COLO668 (cell line): Measurements from ENCODE around the gene ABCC1.
A peak's percentile ranks its signal among the peaks of the same experiment; 100 is the strongest.
"Not testable (repeated sequence)": the region's sequence is repeated elsewhere in the genome, so short reads cannot be mapped to it uniquely, and the experiment has no call there.

Experiments used
- DNase-seq: peaks from one replicate; lab custom pipeline; 2025; ENCODE audit not compliant: unreplicated experiment; lab: John Stamatoyannopoulos, UW

Gene ABCC1

DNA sequence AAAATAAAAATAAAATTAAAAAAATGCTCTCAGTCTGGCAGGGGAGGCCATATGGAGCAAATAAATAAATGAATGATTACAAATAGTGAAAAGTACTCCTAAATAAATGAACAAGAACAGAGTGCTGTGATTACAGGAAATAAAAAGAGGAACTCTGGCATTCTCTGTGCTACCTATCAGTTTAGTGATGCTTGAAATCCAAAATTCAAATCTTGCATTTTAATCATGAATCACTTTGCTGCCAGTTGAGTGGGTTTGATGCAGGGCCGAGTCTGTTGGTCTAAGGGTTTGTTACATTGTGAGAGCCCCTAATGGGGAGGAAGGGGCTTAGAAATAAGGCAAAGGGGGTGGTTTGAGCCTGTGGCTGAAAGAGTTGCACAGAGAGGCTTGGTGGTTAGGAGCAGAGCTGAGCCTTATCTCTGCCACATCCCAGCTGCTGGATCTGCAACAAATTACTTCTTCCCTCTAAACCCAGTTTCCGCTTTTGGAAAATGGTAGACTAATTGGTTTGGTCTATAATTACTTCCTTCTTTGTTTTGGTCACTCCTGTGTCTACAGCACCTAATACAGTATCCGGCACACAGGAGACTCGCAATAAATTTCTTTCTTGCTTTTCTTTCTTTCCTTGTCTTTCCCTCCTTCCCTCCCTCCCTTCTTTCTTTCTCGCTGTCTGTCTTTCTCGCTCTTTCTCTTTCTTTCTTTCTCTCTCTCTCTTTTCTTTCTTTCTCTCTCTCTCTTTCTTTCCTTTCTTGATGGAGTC is 6.3 kb upstream of the ABCC1 start:
- no peak for DNase-seq

DNA sequence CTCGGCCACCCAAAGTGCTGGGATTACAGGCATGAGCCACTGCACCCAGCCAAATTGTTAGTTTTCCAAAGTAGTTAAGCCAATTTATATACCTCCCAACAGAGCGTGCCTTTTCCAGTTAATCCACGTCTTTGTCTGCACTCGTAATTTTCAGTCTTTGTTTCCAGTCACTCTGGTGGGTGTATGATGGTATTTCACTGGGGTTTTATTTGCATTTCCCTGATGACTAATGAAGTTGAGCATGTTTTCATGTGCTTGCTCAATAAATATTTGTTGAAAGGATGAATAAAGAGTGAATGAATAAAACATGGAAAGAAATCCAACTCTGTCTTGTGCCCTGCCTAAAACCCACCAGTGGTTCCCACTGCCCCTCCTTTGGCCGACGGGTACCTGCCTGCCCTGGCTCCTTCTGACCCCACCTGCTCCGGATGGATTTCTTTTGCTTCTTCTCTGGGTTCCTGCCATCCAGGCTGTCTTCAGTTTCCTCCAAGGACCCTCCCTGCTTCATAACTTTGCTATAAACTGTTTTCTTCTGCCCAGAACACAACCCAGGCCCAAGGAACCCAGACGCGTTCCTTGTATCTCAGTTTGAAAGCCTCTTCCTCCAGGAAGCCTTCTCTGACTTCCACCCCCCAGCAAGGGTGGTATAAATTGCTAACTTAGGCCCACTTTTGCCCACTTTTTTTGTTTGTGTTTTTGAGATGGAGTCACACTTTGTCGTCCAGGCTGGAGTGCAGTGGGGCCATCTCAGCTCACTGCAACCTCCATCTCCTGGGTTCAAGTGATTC is 3.0 kb upstream of the ABCC1 start:
- DNase-seq: no peak

DNA sequence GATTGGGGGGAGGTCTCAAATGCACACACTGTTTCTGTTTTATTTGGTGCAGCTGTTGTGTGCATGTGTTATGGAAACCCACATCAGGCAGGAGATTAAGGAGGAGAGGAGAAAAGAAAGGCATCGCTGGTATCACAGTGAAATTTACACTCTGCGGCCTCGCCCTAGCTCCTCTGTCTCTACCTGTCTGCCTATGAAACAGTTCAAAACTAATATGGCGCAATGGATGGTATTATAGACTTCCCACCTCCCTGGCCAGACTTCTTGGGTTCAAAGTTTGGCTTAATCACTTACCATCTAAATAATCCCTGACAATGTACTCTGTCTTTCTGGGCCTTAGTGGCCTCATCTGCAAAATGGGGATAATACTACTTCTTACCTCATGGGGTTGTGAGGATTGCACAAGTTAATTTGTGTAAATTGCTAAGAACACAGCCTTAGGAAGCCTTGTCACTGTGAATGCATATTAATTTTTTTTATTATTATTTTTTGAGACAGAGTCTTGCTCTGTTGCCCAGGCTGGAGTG is 1.4 kb upstream of the ABCC1 start:
- no peak for DNase-seq

DNA sequence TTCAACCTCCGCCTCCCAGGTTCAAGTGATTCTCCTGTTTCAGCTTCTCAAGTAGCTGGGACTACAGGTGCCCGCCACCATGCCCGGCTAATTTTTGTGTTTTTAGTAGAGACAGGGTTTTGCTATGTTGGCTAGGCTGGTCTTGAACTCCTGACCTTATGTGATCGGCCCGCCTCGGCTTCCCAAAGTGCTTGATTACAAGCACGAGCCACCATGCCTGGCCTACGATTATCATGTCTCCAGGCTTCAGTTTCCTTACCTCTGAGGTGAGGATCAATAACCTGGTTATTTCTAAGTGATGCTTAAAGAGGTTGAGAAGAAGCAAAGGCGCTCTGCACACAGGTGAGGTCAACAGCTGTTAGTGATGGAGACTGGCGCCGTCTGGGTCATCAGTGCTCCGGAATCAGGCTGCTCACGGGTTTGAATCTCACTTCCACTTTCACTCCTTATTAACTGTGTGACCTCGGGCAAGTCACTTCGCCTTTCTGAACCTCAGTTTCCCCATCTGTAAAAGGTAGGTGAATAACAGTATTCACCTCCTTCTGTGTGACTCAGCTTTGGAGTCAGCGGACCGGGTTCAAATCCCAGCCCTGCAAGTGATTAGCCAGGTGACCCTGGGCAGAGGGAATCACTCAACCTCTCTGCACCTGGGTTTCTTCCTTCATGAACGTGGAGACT is 745 bp upstream of the ABCC1 start:
- peak; percentile 38 for DNase-seq

DNA sequence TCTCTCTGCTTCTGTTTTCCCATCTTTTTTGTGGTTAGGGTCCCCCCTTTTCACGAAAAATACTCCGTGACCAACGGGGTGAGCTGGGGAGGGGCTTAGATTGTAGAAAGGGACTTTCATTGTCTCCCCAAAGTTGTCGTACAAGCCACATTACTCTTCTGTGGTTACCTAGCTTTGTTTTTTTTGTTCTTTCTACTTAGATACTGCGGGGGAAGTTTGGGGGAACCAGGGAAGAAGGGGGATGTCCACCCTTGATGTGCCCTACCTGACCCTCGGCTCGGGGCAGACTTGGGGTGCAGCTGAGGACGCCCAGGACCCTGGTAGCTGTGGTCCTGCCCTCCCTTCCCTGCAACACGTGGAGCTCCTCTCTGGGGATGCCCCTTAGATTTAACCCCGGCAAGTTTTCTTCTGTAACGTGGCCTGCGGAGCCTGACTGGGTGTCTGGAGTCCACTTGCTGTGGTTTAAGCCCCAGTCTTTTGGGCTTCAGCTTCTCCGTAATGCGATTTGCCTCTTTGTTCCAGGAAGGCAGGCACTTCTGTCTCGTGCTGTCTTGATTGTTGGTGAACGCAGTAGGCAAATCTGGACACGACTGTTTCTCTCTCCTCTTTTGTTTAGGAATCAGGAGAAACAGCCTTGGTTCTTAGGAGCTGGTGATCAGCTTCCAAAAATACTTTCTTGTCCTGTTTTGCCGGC is 892 bp downstream of the ABCC1 start:
- peak; percentile 13 for DNase-seq

DNA sequence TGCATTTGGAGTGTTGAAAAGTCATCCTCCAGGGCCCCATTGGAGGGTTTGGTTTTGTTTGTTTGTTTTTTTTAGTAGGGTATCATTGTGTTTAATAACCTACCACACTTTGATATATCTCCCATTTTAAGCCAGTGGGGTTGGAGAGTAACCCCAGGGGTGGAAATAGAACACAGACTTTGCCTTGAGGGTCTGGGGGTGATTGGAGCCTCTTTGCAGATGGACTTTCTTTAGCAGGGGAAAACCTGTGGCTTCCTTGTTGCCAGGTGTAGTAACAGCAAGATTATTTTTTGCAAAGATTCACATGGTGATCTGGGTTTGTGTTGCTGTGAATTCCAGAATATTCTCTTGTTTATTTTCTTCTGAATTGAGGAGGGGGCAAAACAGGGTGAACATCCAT is 1.5 kb downstream of the ABCC1 start:
- no peak for DNase-seq

DNA sequence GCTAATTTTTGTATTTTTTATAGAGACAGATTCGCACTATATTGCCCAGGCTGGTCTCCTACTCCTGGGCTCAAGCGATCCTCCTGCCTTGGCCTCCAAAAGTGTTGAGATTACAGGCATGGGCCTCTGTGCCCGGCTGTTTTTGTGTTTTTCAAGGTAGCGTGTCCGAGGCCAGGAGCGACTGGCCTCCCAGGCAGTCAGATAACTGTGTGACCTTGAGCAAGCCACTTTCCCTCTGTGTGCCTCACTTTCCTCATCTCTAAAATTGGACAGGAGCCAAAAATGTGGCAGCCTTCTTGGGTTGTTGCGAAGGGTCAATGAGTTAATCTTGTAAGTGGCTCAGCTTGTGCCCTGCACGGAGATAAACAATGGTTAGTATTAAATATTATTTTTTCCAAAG is 2.4 kb downstream of the ABCC1 start:
- DNase-seq: no peak

GRCh38 chr16:15952265-15952711 is 2.9 kb downstream of the ABCC1 start:
- no peak for DNase-seq

DNA sequence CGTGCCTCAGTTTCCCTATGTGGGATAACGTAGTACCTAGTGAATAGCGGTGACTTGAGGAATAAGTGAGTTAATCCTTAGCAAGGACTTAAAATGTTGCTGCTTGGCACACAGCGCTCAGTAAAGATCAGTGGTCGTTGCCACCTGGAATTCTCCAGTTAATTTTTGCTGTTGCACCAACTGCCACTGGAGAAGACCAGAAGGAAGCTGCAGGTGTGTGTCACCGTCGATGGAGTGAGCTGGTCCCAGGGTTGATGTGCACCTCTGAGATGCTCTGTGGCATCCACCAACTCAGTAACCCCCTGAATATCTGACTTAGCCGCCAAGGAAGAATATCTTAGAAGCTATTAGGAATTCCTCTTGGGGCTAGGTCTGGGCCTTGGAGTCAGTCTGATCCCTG is 4.1 kb downstream of the ABCC1 start:
- no peak for DNase-seq

GRCh38 chr16:15953929-15954813 is 4.8 kb downstream of the ABCC1 start:
- DNase-seq: no peak

DNA sequence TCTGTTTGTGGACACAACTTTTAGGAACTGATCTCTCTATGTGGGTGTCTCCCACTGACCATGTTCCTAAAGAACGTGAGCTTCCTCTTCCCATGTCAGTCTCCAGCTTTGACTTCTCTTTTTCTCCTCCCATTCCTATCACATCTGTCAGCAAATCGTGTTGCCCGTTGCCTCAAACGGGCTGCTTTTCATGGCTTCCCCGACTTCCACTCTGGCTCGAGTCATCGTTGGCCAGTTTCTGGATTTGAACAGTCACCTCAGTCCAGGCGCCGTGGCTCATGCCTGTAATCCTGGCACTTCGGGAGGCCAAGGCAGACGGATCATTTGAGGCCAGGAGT is 5.4 kb downstream of the ABCC1 start:
- no peak for DNase-seq

DNA sequence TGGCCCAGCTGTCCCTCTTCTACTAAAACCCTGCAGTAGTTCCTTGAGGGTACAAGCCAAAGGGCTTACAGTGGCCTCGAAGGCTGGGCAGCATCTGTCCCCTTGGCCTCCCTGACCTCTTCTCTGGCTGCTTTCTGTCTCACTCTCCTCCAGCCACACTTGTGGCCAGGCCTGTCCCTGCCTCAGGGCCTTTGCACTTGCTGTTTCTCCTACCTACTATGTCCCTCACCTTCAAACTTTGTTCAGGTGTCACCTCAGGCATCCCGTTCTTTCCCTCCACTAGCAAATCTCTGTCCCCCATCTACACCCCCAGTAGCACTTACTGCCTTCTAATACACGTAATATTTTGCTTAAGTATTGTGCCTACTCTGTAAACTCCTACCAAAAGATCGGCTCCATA is 6.0 kb downstream of the ABCC1 start:
- DNase-seq: no peak

DNA sequence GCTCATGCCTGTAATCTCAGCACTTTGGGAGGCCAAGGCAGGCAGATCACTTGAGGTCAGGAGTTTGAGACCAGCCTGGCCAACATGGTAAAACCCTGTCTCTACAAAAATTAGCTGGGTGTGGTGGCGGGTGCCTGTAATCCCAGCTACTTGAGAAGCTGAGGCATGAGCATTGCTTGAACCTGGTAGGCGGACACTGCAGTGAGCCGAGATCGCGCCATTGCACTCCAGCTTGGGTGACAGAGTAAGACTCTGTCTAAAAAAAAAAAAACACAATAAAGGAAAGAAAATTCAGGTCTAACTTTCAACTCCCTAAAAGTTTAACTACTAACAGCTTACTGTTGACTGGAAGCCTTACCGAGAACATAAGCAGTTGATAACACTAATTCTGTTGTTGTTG is 6.7 kb downstream of the ABCC1 start:
- DNase-seq: not testable (repeated sequence)

DNA sequence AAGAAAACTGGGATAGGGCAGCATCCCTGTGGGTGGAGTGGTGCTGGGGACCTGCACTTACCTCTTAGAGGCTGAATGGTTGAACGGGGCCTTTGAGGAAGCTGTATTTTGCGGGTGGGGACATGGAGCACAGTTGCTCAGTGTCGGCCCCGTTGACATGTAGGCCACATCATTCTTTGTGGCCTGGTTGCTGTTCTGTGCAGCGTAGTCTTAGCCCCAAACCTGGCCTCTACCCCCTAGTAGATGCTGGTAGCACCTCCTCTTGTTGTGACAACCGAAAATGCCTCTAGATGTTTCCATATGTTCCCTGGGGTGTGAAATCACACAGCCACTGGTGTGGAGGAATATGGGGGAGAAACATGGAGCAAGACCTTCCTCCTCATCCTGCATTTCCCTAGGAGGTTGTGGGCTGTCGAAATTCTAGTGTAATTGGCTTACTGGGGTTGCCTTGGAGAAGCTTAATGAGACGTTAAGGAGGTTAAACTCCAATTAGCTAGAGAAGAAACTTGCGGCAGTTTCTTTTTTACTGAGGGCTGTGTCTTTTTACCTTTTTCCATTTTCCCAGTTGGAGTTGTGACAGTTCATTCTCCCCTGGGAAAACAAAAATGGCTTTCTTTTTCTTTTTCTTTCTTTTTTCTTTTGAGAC is 9.4 kb downstream of the ABCC1 start:
- DNase-seq: no peak

- DNase-seq: no peak
These were observed 10.9 kb downstream of the ABCC1 start for GRCh38 chr16:15960124-15960971.

DNA sequence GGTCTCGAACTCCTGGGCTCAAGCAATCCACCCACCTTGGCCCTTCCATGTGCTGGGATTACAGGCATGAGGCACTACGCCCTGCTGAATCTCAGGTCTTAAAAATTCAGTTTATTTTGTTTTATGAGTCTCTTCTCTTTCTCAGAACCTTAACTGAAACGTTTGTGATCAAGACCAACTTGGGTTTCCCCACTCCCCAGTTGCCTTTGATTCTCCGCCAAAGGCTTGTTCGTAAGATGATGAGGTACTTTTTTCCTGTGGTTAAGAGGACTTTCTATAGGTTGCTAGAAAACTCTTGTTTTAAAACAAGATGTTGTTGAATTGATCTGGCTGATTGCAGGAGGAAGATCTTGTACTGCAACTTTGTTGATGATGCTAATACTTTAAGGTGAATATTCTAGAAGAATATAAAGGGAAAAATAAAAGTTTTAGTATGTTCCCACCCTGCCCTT is 11.7 kb downstream of the ABCC1 start:
- no peak for DNase-seq

DNA sequence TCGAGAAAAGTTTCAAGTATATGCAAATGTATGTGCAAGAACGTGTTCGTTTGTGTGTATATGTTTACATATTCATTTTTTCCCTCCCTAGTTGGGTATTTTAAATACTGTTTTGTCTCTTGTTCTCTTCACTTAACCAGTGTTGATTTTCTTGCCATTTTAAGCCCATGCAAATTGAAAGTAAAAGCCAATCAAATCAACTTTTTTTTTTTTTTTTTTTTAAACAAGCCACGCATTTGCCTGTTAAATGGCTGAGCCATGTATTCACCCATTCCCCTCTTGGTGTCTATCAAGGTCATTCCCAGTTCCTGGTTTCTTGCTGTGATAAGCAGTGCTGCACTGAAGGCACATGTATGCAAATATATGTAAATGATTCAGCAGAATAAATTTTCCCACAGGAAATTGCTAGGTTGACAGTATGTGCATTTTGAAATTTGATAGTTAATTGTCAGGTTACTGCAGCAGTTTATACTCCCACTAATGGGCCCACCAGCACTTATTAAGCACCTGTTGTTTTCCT is 12.2 kb downstream of the ABCC1 start:
- DNase-seq: no peak

DNA sequence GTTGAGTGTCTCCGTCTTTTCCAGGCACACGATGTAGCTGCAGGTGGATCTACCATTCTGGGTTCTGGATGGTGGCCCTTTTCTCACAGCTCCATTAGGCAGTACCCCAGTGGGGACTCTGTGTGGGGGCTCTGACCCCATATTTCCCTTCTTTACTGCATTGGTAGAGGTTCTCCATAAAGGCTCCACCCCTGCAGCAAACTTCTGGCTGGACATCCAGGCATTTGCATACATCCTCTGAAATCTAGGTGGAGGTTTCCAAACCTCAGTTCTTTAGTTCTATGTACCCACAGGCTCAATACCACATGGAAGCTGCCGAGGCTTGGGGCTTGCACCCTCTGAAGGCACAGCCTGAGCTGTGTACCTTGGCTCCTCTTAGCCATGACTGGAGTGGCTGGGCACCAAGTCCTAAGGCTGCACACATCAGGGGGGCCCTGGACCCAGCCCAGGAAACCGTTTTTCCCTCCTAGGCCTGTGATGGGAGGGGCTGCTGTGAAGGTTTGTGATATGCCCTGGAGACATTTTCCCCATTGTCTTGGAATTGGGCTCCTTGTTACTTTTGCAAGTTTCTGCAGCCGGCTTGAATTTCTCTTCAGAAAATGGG is 14.0 kb downstream of the ABCC1 start:
- DNase-seq: no peak
